Breast epithelium (tissue), 4 donors: ENCODE data around the gene GPC5. TPM values are rescaled to one million over a fixed set of nuclear protein-coding genes. Genes with fewer than 3 reads are reported as not detected.

Experiments used
- DNase-seq, 2 donors: peaks; one replicate each; pipeline ENCODE4 v3.0.0-alpha.2; 2019; ENCODE audit warnings: low spot score in 2 of 2
- H3K27ac ChIP-seq, 2 donors: fragments of 200-600 bp; sonication (generic) in 1 of 2; one replicate each; pipeline ENCODE4 v1.5.1; 2016 to 2019; ENCODE audit warnings: mild to moderate bottlenecking in 1 of 2
- H3K27me3 ChIP-seq, 2 donors: fragments of 200-600 bp; sonication (generic) in 1 of 2; one replicate each; pipeline versions ENCODE4 v1.5.1 to v1.6.0; 2017 to 2019; ENCODE audit warnings: control low read depth in 1 of 2, mild to moderate bottlenecking in 1 of 2
- H3K36me3 ChIP-seq: fragments of 200-600 bp; one replicate; pipeline ENCODE4 v1.5.1; 2019
- H3K4me1 ChIP-seq, 2 donors: fragments of 200-600 bp; sonication (generic); one replicate each; pipeline ENCODE4 v1.5.1; 2016 to 2019; ENCODE audit warnings: control low read depth in 1 of 2
- H3K4me3 ChIP-seq, 3 donors: fragments of 200-600 bp; sonication (generic); 1 replicate in 2 of 3; 2 replicates in 1 of 3; pipeline ENCODE4 v1.5.1; 2016 to 2019; ENCODE audit warnings: mild to moderate bottlenecking in 3 of 3, moderate library complexity in 2 of 3
- H3K9me3 ChIP-seq, 2 donors: fragments of 200-600 bp; sonication (generic) in 1 of 2; one replicate each; pipeline ENCODE4 v1.5.1; 2016 to 2019; ENCODE audit warnings: control low read depth in 1 of 2
- CTCF ChIP-seq, 3 donors: fragments of 450-650 bp; IDR thresholded peaks; one replicate each; pipeline ENCODE4 v1.5.1; 2016 to 2017; ENCODE audit warnings: antibody characterized with exemption in 3 of 3, mild to moderate bottlenecking in 3 of 3, moderate library complexity in 3 of 3
- POLR2A ChIP-seq: fragments of 450-650 bp; IDR thresholded peaks from one replicate; pipeline ENCODE4 v1.6.1; 2016; ENCODE audit warnings: antibody characterized with exemption, mild to moderate bottlenecking, moderate library complexity
- POLR2AphosphoS5 ChIP-seq, 3 donors: sonication (generic); formaldehyde crosslinking; IDR thresholded peaks; one replicate each; pipeline ENCODE4 v1.6.1; 2017; ENCODE audit warnings: antibody characterized with exemption in 3 of 3
- intact Hi-C: fragments of 100-400 bp; cut with DNase I; formaldehyde crosslinking; loops from one replicate; pipeline ENCODE4 v1.15.1; 2023; ENCODE audit warnings: low total_unique reads
- total RNA-seq, 3 donors: library from RNA; depleted of rRNA; stranded (reverse); fragments of >200 nt; gene quantifications; one replicate each; pipeline ENCODE4 v1.1.0, GENCODE V29; 2016

GPC5 gene
- total RNA-seq, 3 donors from 2014 or later: 0.88 to 0.98 TPM; not detected in 1

GRCh38 chr13:92028695-92029094 is 630.3 kb downstream of the GPC5 start:
- intact Hi-C loops: no loop called here
- Histone ChIP-seq H3K27me3 (no peaks in the 10 kb centered on the region), H3K36me3 (no peaks in the 10 kb centered on the region), H3K4me1 (no peaks in the 10 kb centered on the region), H3K9me3 (peaks cover 0 to 6% of the 10 kb centered on the region in 2 donors), H3K27ac (no peak overlapping the region), H3K4me3 (no peak overlapping the region)
- no peak for DNase-seq
- TF ChIP-seq POLR2A (no peak), POLR2AphosphoS5 (IDR thresholded peaks at IDR 0.05) (no peak), CTCF (IDR thresholded peaks at IDR 0.05) (no peak)

GRCh38 chr13:92029641-92030040 is 631.2 kb downstream of the GPC5 start:
- H3K36me3 ChIP-seq: no peaks in the 10 kb centered on the region
- TF ChIP-seq POLR2A: no peak
- no peak for TF ChIP-seq POLR2AphosphoS5 (IDR thresholded peaks at IDR 0.05)
- no peak for TF ChIP-seq CTCF (IDR thresholded peaks at IDR 0.05)
- no peaks in the 10 kb centered on the region for H3K27me3 ChIP-seq
- no peak overlapping the region for H3K4me3 ChIP-seq
- H3K9me3 ChIP-seq: peaks cover 0 to under 1% of the 10 kb centered on the region in 2 donors
- intact Hi-C loops: no loop called here
- no peak overlapping the region for H3K27ac ChIP-seq
- DNase-seq: no peak
- H3K4me1 ChIP-seq: no peaks in the 10 kb centered on the region

GRCh38 chr13:92038905-92039304 is 640.5 kb downstream of the GPC5 start:
- no peak for DNase-seq

DNA sequence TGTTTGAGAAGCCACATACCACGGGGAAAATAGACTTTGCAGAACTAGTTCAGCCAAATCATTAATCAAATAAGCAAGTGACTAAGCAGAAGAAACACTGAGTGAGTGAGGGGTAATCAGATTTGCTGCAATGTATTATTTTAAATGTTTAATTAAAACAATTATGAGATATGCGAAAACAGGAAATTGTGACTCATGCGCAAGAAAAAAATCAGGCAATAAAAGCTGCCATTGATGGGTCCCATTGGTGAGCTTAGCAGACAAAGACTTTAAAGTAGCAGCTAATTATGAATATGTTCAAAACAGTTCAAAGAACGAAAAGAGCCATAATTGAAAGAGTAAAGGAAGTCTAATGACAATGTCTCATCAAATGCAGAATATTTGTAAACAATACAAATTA is 644.1 kb downstream of the GPC5 start:
- DNase-seq: no peak
- H3K9me3 ChIP-seq: no peaks in the 10 kb centered on the region
- no peaks in the 10 kb centered on the region for H3K27me3 ChIP-seq
- H3K27ac ChIP-seq: no peak overlapping the region
- TF ChIP-seq POLR2AphosphoS5 (IDR thresholded peaks at IDR 0.05): no peak
- no peak for TF ChIP-seq POLR2A
- TF ChIP-seq CTCF (IDR thresholded peaks at IDR 0.05): no peak
- H3K4me1 ChIP-seq: no peaks in the 10 kb centered on the region
- intact Hi-C loops: no loop called here
- no peak overlapping the region for H3K4me3 ChIP-seq
- H3K36me3 ChIP-seq: no peaks in the 10 kb centered on the region

More at GRCh38 chr13:92038905-92039304, 640.5 kb downstream of the GPC5 start:
- intact Hi-C loops: no loop called here
- Histone ChIP-seq H3K27ac (no peak overlapping the region), H3K4me1 (no peaks in the 10 kb centered on the region), H3K9me3 (no peaks in the 10 kb centered on the region), H3K36me3 (no peaks in the 10 kb centered on the region), H3K4me3 (no peak overlapping the region), H3K27me3 (no peaks in the 10 kb centered on the region)
- TF ChIP-seq POLR2A (no peak), POLR2AphosphoS5 (IDR thresholded peaks at IDR 0.05) (no peak), CTCF (IDR thresholded peaks at IDR 0.05) (no peak)

DNA sequence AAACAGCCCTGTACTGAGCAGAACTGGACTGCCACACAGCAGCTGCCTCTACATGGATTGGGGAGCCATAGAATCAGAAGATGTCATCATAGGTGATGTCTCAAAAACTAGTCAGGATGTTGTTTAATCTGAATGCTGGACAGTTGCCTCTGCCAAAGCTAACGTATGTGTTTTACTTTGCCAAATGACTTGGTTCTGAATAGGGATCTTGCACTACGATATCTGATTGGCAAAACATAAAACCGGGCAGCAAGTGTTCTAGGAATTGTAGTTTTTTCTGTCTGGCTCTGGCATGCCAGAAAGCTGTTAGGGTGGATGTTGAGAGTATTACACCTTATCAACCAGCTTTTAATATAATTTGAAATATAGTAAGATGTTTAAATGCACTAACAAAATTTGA is 645.9 kb downstream of the GPC5 start:
- no peaks in the 10 kb centered on the region for H3K36me3 ChIP-seq
- no peaks in the 10 kb centered on the region for H3K4me1 ChIP-seq
- TF ChIP-seq POLR2A (no peak), CTCF (IDR thresholded peaks at IDR 0.05) (no peak), POLR2AphosphoS5 (IDR thresholded peaks at IDR 0.05) (no peak)
- H3K27me3 ChIP-seq: no peaks in the 10 kb centered on the region
- no peak overlapping the region for H3K27ac ChIP-seq
- DNase-seq: no peak
- no peak overlapping the region for H3K4me3 ChIP-seq
- H3K9me3 ChIP-seq: no peaks in the 10 kb centered on the region
- intact Hi-C loops: no loop called here
